OCI-LY7 (cell line): ENCODE results near the gene RNASEH2A. TPM values are rescaled to one million over a fixed set of nuclear protein-coding genes. Genes with fewer than 3 reads are reported as not detected.

Experiments used
- BruUV-seq: library from RNA; stranded (reverse); fragments of 400-500 nt; replicated peaks from 2 replicates; lab custom pipeline; 2021; lab: Mats Ljungman, UMichigan
- CTCF ChIA-PET: fragments of 300-600 bp; sonication (Branson Sonifier 250); formaldehyde crosslinking; loops from one replicate; lab custom pipeline; 2022; ENCODE audit warnings: antibody characterized with exemption; ENCODE audit not compliant: unreplicated experiment; lab: Charles Lee
- POLR2A ChIA-PET: fragments of 300-600 bp; sonication (Branson Sonifier 250); formaldehyde crosslinking; loops from one replicate; lab custom pipeline; 2022; ENCODE audit warnings: antibody characterized with exemption; lab: Charles Lee
- DNase-seq: peaks from one replicate; pipeline ENCODE4 v3.0.0-alpha.2; 2015; ENCODE audit warnings: low spot score
- H2AFZ ChIP-seq: fragments of 200-600 bp; sonication (generic), shearing (Covaris generic); 2 replicates; pipeline ENCODE4 v1.6.1; 2014; ENCODE audit warnings: mild to moderate bottlenecking, antibody characterized with exemption, low read length, moderate library complexity
- H3K27ac ChIP-seq: fragments of 200-600 bp; sonication (generic); 2 replicates; pipeline ENCODE4 v1.5.1; 2014; ENCODE audit warnings: mixed run types, low read depth, mild to moderate bottlenecking, moderate library complexity, low read length, inconsistent platforms; ENCODE audit not compliant: poor library complexity, severe bottlenecking
- H3K36me3 ChIP-seq: fragments of 200-600 bp; sonication (generic); 2 replicates; pipeline ENCODE4 v1.6.1; 2014; ENCODE audit warnings: mild to moderate bottlenecking, antibody characterized with exemption, low read length, moderate library complexity, mixed read lengths; ENCODE audit not compliant: insufficient read depth
- H3K4me1 ChIP-seq: fragments of 200-600 bp; sonication (generic); 2 replicates; pipeline ENCODE4 v1.5.1; 2014; ENCODE audit warnings: mild to moderate bottlenecking, low read length; ENCODE audit not compliant: insufficient read depth, poor library complexity, severe bottlenecking
- H3K4me2 ChIP-seq: fragments of 200-600 bp; sonication (generic); 2 replicates; pipeline ENCODE4 v1.6.1; 2014; ENCODE audit warnings: mild to moderate bottlenecking, low read length
- H3K4me3 ChIP-seq: fragments of 200-600 bp; sonication (generic); 2 replicates; pipeline ENCODE4 v1.5.1; 2014; ENCODE audit warnings: mild to moderate bottlenecking, low read depth, low read length; ENCODE audit not compliant: poor library complexity, severe bottlenecking
- H3K79me2 ChIP-seq: fragments of 200-600 bp; sonication (generic); 2 replicates; pipeline ENCODE4 v1.6.1; 2016; ENCODE audit warnings: low read depth, mild to moderate bottlenecking, low read length, moderate library complexity, mixed read lengths; ENCODE audit not compliant: insufficient read depth
- H3K9me2 ChIP-seq: fragments of 200-600 bp; sonication (generic); 2 replicates; pipeline ENCODE4 v1.6.1; 2016; ENCODE audit warnings: mild to moderate bottlenecking, low read length, mixed read lengths; ENCODE audit not compliant: insufficient read depth
- H3K9me3 ChIP-seq: fragments of 200-600 bp; sonication (generic); 2 replicates; pipeline ENCODE4 v1.6.1; 2014; ENCODE audit warnings: mild to moderate bottlenecking, mixed run types, low read length, mixed read lengths
- H4K20me1 ChIP-seq: fragments of 200-600 bp; sonication (generic); 2 replicates; pipeline ENCODE4 v1.6.1; 2014; ENCODE audit warnings: mild to moderate bottlenecking, antibody characterized with exemption, low read length, moderate library complexity, mixed read lengths; ENCODE audit not compliant: insufficient read depth
- EZH2phosphoT487 ChIP-seq: fragments of 200-600 bp; sonication (generic); IDR thresholded peaks from 2 replicates; pipeline ENCODE4 v1.6.1; 2018; ENCODE audit warnings: low read depth, borderline replicate concordance, mild to moderate bottlenecking, mixed run types, antibody characterized with exemption, low read length, moderate library complexity, mixed read lengths
- intact Hi-C: fragments of 100-400 bp; cut with micrococcal nuclease; formaldehyde crosslinking; loops from one replicate; pipeline ENCODE4 v1.10.0; 2022; ENCODE audit not compliant: unreplicated experiment
- total RNA-seq, 2 experiments: library from RNA; depleted of rRNA in 1 of 2; stranded (reverse); fragments of >200 nt in 1 of 2; shearing (Covaris generic) in 1 of 2; gene quantifications; 2 replicates each; pipeline ENCODE4 v1.2.3, GENCODE V29; 2014 to 2022
- TF ChIP-seq, protein P1 (sequence below): fragments of 200-600 bp; sonication (generic); conservative IDR thresholded peaks from 2 replicates; pipeline ENCODE4 v1.5.1; 2014; ENCODE audit warnings: mild to moderate bottlenecking, antibody characterized with exemption, low read length, moderate library complexity, mixed read lengths

The RNASEH2A gene
- total RNA-seq, 2 experiments from 2014 or later, result 86.0 to 115 TPM

DNA sequence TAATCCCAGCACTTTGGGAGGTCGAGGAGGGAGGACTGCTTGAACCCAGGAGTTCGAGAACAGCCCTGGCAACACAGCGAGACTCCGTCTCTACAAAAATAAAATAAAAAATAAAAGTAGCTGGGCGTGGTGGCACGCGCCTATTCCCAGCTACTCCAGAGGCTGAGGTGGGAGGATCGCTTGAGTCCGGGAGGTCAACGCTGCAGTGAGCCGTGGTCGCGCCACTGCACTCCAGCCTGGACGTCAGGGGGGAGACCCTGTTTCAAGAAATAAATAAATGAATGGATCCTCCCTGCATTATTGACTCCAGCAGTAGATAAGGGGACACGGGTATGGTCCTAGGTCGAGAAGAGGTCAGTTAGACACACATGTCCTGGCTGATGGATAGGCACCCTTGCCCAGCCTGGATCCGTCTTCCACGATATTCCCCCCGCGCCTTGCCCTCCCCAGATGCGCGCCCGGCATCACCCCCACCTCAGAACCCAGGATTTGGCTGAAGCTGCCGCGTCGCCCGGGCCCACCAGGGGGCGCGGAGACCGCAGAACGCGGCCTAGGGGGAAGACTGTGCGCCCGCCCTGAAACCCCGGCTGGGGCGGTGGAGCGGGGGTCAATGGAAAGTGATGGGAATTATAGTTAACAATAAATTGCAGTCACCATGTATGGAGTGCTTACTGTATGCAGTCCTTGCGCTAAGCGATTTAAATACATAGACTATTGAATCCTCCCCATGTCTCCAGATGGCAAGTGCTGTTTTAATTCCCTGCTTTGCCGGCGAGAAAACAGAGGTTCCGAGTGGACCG lies 29.0 kb upstream of the RNASEH2A start:
- Histone ChIP-seq H4K20me1 (no peaks in the 10 kb centered on the region), H3K27ac (peak overlapping the region; percentile 56), H2AFZ (peak overlapping the region; percentile 81), H3K4me1 (peaks cover 44% of the 10 kb centered on the region), H3K9me3 (no peaks in the 10 kb centered on the region), H3K36me3 (no peaks in the 10 kb centered on the region), H3K4me2 (peak overlapping the region; percentile 96), H3K9me2 (no peaks in the 10 kb centered on the region), H3K4me3 (peak overlapping the region; percentile 69), H3K79me2 (no peaks in the 10 kb centered on the region)
- POLR2A ChIA-PET, result interaction anchor here (0.7 to 2.0 kb wide), 2 partner anchors 14 to 298 kb away, joined by 3 to 10 read pairs; partner anchors contain the start of gene JUNB
- BruUV-seq, result no TSS peak
- intact Hi-C loops, result loop anchor here (1.0 kb wide), 2 partner anchors 14 to 19 kb away; partner anchors contain the start of gene JUNB
- TF ChIP-seq, protein P1, sequence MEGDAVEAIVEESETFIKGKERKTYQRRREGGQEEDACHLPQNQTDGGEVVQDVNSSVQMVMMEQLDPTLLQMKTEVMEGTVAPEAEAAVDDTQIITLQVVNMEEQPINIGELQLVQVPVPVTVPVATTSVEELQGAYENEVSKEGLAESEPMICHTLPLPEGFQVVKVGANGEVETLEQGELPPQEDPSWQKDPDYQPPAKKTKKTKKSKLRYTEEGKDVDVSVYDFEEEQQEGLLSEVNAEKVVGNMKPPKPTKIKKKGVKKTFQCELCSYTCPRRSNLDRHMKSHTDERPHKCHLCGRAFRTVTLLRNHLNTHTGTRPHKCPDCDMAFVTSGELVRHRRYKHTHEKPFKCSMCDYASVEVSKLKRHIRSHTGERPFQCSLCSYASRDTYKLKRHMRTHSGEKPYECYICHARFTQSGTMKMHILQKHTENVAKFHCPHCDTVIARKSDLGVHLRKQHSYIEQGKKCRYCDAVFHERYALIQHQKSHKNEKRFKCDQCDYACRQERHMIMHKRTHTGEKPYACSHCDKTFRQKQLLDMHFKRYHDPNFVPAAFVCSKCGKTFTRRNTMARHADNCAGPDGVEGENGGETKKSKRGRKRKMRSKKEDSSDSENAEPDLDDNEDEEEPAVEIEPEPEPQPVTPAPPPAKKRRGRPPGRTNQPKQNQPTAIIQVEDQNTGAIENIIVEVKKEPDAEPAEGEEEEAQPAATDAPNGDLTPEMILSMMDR, result peak; percentile 96
- no peak for TF ChIP-seq EZH2phosphoT487
- CTCF ChIA-PET, result interaction anchor here (1.0 to 2.8 kb wide), 3 partner anchors 15 to 23 kb away, joined by 3 to 20 read pairs (median 4); partner anchors contain the start of gene JUNB
- DNase-seq, result peak; percentile 78

DNA sequence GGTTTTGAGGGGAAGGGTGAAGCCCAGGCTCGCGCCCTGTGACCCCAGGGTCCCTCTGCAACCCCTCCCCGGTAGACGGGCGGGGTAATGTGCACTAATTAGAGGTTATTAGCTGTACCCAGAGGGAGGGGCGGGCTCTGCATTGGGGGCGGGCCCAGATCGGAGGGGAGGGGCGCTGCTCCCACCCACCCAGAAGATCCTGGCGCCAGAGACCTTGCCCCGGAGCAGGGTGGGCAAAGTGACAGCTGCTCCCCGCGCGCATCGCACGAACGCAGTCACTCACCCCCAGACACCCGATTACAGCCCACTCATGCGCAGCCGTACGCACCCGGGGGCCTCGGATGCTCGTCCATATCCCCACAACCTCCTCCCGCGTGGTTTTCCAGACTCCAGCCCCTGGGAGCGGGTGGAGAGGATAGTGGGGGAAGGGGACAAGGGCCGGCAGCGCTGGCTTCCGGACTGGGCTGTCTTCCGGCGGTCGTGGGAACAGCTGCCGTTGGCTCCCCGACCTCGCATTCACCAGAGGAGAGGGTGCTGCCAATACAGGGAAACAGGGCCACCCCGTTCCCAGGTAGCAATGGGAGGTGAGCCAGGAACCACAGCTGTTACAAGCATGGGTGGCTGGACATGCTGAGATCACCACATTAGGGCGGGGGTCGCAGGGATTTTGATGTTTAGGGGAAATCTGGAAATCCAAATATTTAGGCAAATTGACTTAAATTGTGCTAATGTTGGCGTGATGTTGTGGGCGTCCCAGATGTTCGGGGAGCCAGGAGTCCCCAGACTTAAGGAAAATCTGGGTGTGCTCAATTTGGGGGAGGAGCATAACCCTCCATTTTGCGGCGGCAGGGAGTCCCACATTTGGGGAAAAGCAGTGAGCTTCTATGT lies 28.1 kb upstream of the RNASEH2A start:
- ChIA-PET CTCF (interaction anchor here (0.6 to 2.8 kb wide), 4 partner anchors 14 to 1041 kb away, joined by 3 to 20 read pairs (median 4); partner anchors contain the start of gene JUNB), POLR2A (interaction anchor here (0.6 kb wide), 1 partner anchor 97 kb away, joined by 3 read pairs; the partner anchor contains the start of gene DHPS)
- Histone ChIP-seq H3K79me2 (no peaks in the 10 kb centered on the region), H3K4me3 (peak overlapping the region; percentile 69), H3K27ac (peak overlapping the region; percentile 56), H4K20me1 (no peaks in the 10 kb centered on the region), H2AFZ (peak overlapping the region; percentile 81), H3K36me3 (no peaks in the 10 kb centered on the region), H3K4me2 (peak overlapping the region; percentile 96), H3K9me2 (no peaks in the 10 kb centered on the region), H3K4me1 (peaks cover 53% of the 10 kb centered on the region), H3K9me3 (no peaks in the 10 kb centered on the region)
- TF ChIP-seq EZH2phosphoT487, result no peak
- TF ChIP-seq, protein P1, result no peak
- no TSS peak for BruUV-seq
- intact Hi-C loops, result no loop called here
- peak; percentile 55 for DNase-seq
